Stimulated activated CD4-positive, alpha-beta T cell treated with anti-CD3 and anti-CD28 coated beads, Interleukin-2, amount 100 ng/mL, for 24 hours (primary cell): Measurements from ENCODE around the gene SHKBP1.
"Not testable (repeated sequence)": the region's sequence is repeated elsewhere in the genome, so short reads cannot be mapped to it uniquely, and the experiment has no call there.

Experiments
- DNase-seq, 2 donors: peaks; one replicate each; pipeline ENCODE4 v3.0.0-alpha.2; 2020

The SHKBP1 gene

GRCh38 chr19:40555978-40556689 lies 20.5 kb upstream of the SHKBP1 start:
- no peak for DNase-seq

- no peak for DNase-seq
Measured at GRCh38 chr19:40556953-40557530, 19.6 kb upstream of the SHKBP1 start.

GRCh38 chr19:40559394-40559793 lies 17.3 kb upstream of the SHKBP1 start:
- no peak for DNase-seq

DNA sequence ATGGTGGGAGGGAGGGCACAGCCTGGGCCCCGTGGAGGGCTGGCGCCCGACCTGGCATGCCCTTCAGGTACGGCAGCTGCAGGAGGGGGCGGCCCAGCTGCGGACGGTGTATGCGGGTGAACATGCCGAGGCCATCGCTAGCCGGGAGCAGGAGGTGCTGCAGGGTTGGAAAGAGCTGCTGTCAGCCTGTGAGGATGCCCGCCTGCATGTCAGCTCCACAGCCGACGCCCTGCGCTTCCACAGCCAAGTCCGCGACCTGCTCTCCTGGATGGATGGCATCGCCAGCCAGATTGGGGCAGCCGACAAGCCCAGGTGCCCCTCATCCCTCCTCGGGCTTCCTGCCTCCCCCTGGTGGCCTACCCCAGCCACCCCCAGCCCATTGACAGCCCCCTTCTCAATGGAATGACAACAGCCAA lies 16.6 kb upstream of the SHKBP1 start:
- no peak for DNase-seq

- no peak for DNase-seq
Measured at GRCh38 chr19:40561947-40562346, 14.7 kb upstream of the SHKBP1 start.

DNA sequence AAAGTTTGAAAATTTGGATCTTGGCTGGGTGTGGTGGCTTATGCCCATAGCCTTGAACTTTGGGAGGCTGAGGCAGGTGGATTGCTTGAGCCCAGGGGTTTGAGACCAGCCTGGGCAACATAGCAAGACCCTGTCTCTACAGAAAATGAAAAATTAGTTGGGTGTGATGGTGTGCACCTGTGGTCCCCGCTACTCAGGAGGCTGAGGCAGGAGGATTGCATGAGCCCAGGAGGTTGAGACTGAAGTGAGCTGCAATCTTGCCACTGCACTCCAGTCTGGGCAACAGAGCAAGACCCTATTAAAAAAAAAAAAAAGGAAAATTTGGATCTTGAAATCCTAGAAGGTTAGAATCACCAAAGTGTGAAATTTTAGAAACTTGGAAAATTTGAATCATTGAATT lies 12.1 kb upstream of the SHKBP1 start:
- DNase-seq, result not testable (repeated sequence)

GRCh38 chr19:40565355-40565754 lies 11.3 kb upstream of the SHKBP1 start:
- no peak for DNase-seq

GRCh38 chr19:40565910-40566495 lies 10.7 kb upstream of the SHKBP1 start:
- no peak for DNase-seq

DNA sequence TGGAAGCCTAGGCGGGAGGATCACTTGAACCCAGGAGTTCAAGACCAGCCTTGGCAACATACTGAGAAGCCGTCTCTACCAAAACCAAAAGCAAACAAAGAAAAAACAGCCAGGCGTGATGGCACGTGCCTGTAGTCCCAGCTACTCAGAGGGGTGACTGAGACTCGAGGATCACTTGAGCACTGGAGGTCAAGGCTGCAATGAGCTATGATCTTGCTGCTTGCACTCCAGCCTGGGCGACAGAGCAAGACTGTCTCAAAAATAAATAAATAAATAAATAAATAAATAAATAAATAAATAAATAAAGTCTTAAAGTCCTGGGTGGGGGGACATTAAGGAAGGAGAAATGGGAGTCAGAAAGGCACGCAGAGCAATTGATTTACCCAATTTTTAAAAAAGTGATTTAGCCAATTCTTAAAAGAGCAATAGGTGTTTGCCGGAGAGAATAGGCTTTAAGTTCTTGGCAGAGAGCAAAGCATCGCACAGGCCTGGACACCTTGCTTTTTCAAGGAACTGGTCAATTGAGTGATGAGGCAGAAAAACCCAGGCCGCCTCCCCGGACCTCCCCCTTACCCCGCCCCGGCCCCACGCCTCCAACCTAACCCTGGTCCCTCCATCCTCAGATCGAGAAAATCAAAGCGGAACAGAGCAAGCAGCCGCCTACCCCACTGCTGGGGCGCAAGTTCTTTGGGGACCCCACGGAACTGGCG lies 9.5 kb upstream of the SHKBP1 start:
- DNase-seq, result no peak

- no peak for DNase-seq
Measured at GRCh38 chr19:40567750-40568494, 8.8 kb upstream of the SHKBP1 start.

DNA sequence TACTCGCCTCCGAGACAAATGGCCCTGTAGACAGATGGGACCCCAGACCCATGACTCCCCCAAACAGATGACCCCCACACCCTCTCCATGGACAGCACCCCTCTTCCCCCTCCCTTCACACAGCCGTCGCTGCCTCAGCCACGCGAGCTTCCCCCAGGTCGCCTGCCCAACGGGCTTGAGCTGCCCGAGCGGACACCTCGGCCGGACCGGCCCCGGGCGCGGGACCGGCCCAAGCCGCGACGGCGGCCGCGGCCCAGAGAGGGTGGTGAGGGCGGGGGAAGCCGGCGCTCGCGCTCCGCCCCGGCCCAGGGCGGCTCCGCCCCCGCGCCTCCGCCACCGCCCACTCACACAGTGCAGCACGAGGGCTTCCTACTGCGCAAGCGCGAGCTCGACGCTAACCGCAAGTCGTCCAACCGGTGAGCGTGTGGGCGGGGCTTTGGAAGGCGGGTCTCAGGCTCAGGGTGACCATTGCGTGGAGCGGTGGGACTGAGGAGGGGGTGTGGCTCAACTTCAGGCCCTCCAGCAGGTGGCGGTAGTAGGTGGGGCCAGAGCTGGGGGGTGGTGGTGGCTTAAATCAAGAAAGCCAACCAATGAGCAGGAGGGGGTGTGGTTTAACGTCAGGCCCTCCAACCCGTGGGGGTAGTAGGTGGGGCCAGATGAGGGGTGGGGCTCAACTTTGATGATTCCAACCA lies 6.2 kb upstream of the SHKBP1 start:
- DNase-seq, result peak; percentile 91 to 96

GRCh38 chr19:40571005-40571318 lies 5.7 kb upstream of the SHKBP1 start:
- no peak for DNase-seq

DNA sequence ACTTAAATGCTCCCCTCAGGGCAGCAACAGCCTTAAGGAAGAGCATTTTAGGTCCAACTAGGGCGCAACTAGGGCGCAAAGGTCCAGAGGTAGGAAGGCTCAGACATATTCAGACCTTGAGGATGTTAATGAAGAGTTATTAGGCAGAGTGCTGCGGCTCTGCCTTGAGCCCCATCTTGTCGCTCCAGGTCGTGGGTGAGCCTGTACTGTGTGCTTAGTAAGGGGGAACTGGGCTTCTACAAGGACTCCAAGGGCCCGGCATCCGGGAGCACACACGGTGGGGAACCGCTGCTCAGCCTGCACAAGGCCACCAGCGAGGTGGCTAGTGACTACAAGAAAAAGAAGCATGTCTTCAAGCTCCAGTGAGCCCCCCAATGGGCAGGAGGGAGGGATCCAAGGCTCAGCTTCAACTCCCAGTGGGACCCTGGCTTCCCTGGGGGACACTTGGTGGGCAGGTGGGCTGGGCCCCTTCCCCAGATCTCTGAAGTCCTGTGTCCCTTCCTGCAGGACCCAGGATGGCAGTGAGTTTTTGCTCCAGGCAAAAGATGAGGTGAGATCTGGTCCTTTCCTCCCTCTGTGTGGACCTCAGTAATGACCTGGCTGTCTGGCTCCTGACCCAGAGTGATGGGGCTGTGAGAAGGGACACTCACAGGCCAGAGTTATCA lies 4.7 kb upstream of the SHKBP1 start:
- DNase-seq, result no peak

DNA sequence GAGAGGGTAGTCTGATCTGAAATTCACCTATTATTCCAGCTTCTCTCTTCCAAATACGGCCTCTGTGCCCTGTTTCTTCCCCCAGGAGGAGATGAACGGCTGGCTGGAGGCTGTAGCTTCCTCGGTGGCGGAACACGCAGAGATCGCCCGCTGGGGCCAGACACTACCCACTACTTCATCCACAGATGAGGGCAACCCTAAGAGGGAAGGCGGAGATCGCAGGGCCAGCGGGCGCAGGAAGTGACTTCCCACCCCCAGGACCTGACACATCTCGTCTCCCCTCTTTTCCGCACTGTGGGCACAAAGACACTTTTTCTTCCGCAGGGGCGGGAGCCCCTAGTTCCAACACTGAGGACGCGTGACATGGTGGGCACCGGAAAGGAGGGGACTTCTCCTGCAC lies 1.3 kb upstream of the SHKBP1 start:
- DNase-seq, result no peak

DNA sequence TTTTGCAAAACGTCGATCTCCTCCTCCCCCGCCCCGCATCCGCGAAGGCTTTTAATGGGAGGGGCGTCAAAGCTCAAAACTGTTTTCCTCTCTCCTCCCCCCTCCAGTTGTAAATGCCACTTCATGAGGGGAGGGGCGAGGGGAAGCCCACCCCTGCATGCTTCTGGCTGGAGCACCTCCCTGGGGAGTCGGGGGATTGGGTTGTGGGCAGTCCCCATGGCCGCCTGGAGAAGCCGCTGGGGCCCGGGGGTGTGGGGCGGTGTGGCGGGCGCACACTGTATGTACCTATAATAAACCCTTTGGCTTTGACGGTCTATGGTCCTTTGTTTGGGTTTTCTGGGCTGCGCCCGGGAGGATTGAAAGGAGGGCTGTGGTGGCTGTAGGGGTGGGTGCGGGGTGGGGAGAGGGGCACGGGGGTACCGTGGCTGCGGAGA lies 505 bp upstream of the SHKBP1 start:
- DNase-seq, result peak in 1 of 2 donors; percentile 32

GRCh38 chr19:40578442-40578908 lies 1.8 kb downstream of the SHKBP1 start:
- DNase-seq, result no peak

DNA sequence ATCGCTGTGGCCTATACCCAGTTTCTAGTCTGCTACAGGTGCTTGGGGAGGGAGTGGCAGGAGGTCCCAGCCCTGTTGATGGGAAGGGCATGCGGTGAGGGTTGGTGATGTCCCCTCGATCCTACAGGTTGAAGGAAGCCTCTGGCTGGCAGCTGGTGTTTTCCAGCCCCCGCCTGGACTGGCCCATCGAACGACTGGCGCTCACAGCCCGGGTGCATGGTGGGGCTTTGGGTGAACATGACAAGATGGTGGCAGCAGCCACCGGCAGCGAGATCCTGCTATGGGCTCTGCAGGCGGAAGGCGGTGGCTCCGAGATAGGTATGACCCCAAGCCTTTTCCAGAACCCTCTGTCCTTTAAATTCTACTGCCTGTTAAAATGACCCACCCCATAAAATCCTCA lies 3.9 kb downstream of the SHKBP1 start:
- no peak for DNase-seq

DNA sequence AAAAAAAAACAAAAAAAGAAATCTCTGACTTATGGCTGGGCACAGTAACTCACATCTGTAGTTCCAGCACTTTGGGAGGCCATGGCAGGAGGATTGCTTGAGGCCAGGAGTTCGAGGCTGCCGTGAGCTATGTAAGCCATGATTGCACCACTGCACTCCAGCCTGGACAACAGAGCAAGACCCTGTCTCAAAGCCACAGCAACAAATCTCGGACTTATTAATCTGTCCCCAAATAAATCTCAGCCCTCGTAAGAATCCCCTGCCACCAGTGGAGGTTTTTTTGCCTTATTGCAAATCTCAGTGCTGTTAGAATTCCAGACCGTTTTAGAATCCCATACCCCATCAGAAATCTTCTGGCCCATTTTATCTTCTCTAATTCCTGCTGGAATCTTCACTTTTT lies 4.9 kb downstream of the SHKBP1 start:
- no peak for DNase-seq

- DNase-seq, result no peak
Measured at GRCh38 chr19:40582467-40582866, 5.8 kb downstream of the SHKBP1 start.

GRCh38 chr19:40583283-40583682 lies 6.6 kb downstream of the SHKBP1 start:
- DNase-seq, result no peak

DNA sequence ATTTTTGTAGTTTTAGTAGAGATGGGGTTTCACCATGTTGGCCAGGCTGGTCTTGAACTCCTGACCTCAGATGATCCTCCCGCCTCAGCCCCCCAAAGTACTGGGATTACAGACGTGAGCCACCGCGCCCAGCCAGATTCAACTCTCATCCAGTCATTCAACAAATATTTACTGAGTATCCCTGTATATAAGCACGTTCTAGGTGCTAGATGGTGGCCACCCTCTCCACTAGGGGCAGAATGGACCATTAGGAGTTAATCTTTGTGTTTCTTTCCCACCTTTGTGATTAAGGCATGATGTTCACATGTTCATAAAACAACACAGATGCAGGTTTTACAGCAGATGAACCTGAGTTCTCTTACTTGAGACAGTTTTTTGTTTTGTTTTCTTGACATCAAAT lies 7.3 kb downstream of the SHKBP1 start:
- no peak for DNase-seq
